ENCODE data around the gene PNPLA6.

The PNPLA6 gene

GRCh38 chr19:7494416-7495098 lies 41.0 kb upstream of the PNPLA6 start:
- Histone ChIP-seq H3F3A (ENCODE audit: control insufficient read depth, insufficient read depth) (no peaks in the 10 kb centered on the region), H3K79me2 (ENCODE audit: control insufficient read depth, low read length) (no peaks in the 10 kb centered on the region), H3K9me2 (replicated peaks; ENCODE audit: control insufficient read depth, low read length) (no peaks in the 10 kb centered on the region), H3K27me3 (ENCODE audit: control insufficient read depth, low read length) (peaks cover 5% of the 10 kb centered on the region), H3K4me2 (ENCODE audit: low read length) (no peak overlapping the region), H3K9me3 (ENCODE audit: control insufficient read depth, insufficient read depth, low read length) (no peaks in the 10 kb centered on the region), H4K20me1 (ENCODE audit: control insufficient read depth, insufficient read depth, low read depth, low read length) (no peaks in the 10 kb centered on the region), H3K36me3 (ENCODE audit: control insufficient read depth, low read length) (no peaks in the 10 kb centered on the region), H3K27ac (ENCODE audit: low read depth, low read length) (no peak overlapping the region), H3K4me1 (ENCODE audit: control insufficient read depth, low read length) (peaks cover 1% of the 10 kb centered on the region), H3K4me3 (ENCODE audit: low read length) (no peak overlapping the region)
- TF ChIP-seq CTCF (IDR thresholded peaks at IDR 0.05; ENCODE audit: low read depth, low read length, poor library complexity, severe bottlenecking) = no peak
- no peak for TF ChIP-seq EZH2phosphoT487 (IDR thresholded peaks at IDR 0.05; ENCODE audit: borderline replicate concordance, low read length)

GRCh38 chr19:7497292-7497691 lies 38.2 kb upstream of the PNPLA6 start:
- H3K4me1 ChIP-seq (ENCODE audit: control insufficient read depth, low read length) = no peaks in the 10 kb centered on the region
- H3F3A ChIP-seq (ENCODE audit: control insufficient read depth, insufficient read depth) = no peaks in the 10 kb centered on the region
- H3K36me3 ChIP-seq (ENCODE audit: control insufficient read depth, low read length) = no peaks in the 10 kb centered on the region
- no peaks in the 10 kb centered on the region for H4K20me1 ChIP-seq (ENCODE audit: control insufficient read depth, insufficient read depth, low read depth, low read length)
- H3K4me2 ChIP-seq (ENCODE audit: low read length) = no peak overlapping the region
- peaks cover 5% of the 10 kb centered on the region for H3K27me3 ChIP-seq (ENCODE audit: control insufficient read depth, low read length)
- H3K9me3 ChIP-seq (ENCODE audit: control insufficient read depth, insufficient read depth, low read length) = no peaks in the 10 kb centered on the region
- TF ChIP-seq CTCF (IDR thresholded peaks at IDR 0.05; ENCODE audit: low read depth, low read length, poor library complexity, severe bottlenecking) = peak; percentile 46
- no peak for TF ChIP-seq EZH2phosphoT487 (IDR thresholded peaks at IDR 0.05; ENCODE audit: borderline replicate concordance, low read length)
- no peak overlapping the region for H3K27ac ChIP-seq (ENCODE audit: low read depth, low read length)
- H3K9me2 ChIP-seq (replicated peaks; ENCODE audit: control insufficient read depth, low read length) = no peaks in the 10 kb centered on the region
- no peak overlapping the region for H3K4me3 ChIP-seq (ENCODE audit: low read length)
- H3K79me2 ChIP-seq (ENCODE audit: control insufficient read depth, low read length) = no peaks in the 10 kb centered on the region

GRCh38 chr19:7500811-7501450 lies 34.6 kb upstream of the PNPLA6 start:
- Histone ChIP-seq H3K9me3 (ENCODE audit: control insufficient read depth, insufficient read depth, low read length) (no peaks in the 10 kb centered on the region), H3K27me3 (ENCODE audit: control insufficient read depth, low read length) (peaks cover 5% of the 10 kb centered on the region), H3F3A (ENCODE audit: control insufficient read depth, insufficient read depth) (no peaks in the 10 kb centered on the region), H3K4me3 (ENCODE audit: low read length) (no peak overlapping the region), H3K4me2 (ENCODE audit: low read length) (no peak overlapping the region), H4K20me1 (ENCODE audit: control insufficient read depth, insufficient read depth, low read depth, low read length) (no peaks in the 10 kb centered on the region), H3K27ac (ENCODE audit: low read depth, low read length) (no peak overlapping the region), H3K79me2 (ENCODE audit: control insufficient read depth, low read length) (no peaks in the 10 kb centered on the region), H3K36me3 (ENCODE audit: control insufficient read depth, low read length) (no peaks in the 10 kb centered on the region), H3K4me1 (ENCODE audit: control insufficient read depth, low read length) (peaks cover 7% of the 10 kb centered on the region), H3K9me2 (replicated peaks; ENCODE audit: control insufficient read depth, low read length) (no peaks in the 10 kb centered on the region)
- no peak for TF ChIP-seq EZH2phosphoT487 (IDR thresholded peaks at IDR 0.05; ENCODE audit: borderline replicate concordance, low read length)
- TF ChIP-seq CTCF (IDR thresholded peaks at IDR 0.05; ENCODE audit: low read depth, low read length, poor library complexity, severe bottlenecking) = no peak
